ENCODE data around the gene SLC12A5.
"Not testable (repeated sequence)": the region's sequence is repeated elsewhere in the genome, so short reads cannot be mapped to it uniquely, and the experiment has no call there.

The SLC12A5 gene

DNA sequence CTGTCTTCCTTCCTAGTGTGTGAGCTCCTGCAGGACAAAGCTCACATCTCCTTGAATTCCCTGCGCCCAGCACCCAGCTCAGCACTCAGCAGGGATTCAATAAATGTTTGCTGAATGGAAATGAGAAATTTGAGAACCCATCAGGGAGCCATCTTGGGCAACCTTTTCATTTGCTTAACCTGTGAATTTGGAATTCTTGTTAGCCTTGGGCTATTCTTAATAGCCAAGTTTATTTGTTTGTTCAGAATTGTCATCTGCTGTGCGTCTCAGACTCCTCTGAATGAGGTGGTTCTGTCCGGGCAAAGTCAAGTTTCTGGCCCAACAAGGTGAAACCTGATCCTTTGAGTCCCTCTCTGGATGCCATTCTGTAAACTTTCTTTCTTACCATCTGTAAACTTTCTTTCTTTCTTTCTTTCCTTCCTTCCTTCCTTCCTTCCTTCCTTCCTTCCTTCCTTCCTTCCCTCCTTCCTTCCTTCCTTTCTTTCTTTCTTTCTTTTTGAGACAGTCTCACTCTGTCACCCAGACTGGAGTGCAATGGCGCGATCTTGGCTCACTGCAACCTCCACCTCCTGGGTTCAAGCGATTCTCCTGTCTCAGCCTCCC is 33.4 kb upstream of the SLC12A5 start:
- not testable (repeated sequence) for H3K9me3 ChIP-seq (ENCODE audit: control insufficient read depth in 1 of 2, low read length in 2 of 2); H3K9ac ChIP-seq (ENCODE audit: low read depth in 1 of 2, low read length in 2 of 2); H3K4me3 ChIP-seq (ENCODE audit: low read depth in 1 of 2, low read length in 2 of 2); H3K36me3 ChIP-seq (ENCODE audit: control insufficient read depth in 1 of 2, insufficient read depth in 2 of 2, low read length in 2 of 2); H3K27ac ChIP-seq (ENCODE audit: low read depth, low read length); H3K27me3 ChIP-seq (ENCODE audit: control insufficient read depth in 1 of 2, insufficient read depth in 2 of 2, low read length in 2 of 2); H3K4me1 ChIP-seq (ENCODE audit: control insufficient read depth in 1 of 2, insufficient read depth in 2 of 2, low read length in 2 of 2)

DNA sequence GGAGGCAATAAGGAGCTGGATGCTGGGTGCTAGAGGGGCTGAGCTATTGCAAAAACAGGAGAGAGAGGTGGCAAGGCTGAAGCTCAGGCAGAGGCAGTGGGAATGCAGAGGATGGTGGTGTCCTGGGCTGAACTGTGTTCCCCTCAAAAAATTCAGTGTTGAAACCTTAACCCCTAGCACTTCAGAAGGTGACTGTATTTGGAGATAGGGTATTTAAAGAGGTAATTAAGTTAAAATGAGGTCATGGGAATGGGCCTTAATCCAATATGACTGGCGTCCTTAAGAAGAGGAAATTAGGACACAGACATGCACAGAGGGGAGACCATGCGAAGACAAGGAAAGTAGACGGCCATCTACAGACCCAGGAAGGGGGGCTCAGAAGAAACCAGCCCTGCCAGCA is 31.8 kb upstream of the SLC12A5 start:
- peaks cover 0 to 6% of the 10 kb centered on the region in 2 donors for H3K27me3 ChIP-seq (ENCODE audit: control insufficient read depth in 1 of 2, insufficient read depth in 2 of 2, low read length in 2 of 2)
- no peaks in the 10 kb centered on the region for H3K9me3 ChIP-seq (ENCODE audit: control insufficient read depth in 1 of 2, low read length in 2 of 2)
- no peak overlapping the region for H3K9ac ChIP-seq (ENCODE audit: low read depth in 1 of 2, low read length in 2 of 2)
- H3K4me1 ChIP-seq (ENCODE audit: control insufficient read depth in 1 of 2, insufficient read depth in 2 of 2, low read length in 2 of 2): no peaks in the 10 kb centered on the region
- no peaks in the 10 kb centered on the region for H3K36me3 ChIP-seq (ENCODE audit: control insufficient read depth in 1 of 2, insufficient read depth in 2 of 2, low read length in 2 of 2)
- H3K4me3 ChIP-seq (ENCODE audit: low read depth in 1 of 2, low read length in 2 of 2): no peak overlapping the region
- H3K27ac ChIP-seq (ENCODE audit: low read depth, low read length): no peak overlapping the region

DNA sequence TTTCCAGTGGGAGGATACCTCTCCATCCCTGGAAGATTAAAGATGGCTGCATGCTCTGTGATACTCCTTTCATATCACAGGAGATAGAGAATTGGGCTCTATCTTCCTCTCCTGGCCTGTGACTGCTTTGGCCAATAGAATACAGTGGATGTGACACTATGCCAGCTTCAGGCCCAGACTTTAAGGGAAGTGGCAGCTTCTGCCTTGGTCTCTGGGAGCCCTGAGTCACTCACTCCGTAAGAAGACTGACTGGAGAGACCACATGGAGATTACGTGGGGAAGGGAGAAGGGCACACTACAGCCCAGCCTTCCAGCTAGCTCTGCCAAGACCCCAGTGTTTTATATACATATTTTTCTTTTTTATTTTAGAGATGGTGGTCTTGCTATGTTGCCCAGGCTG is 30.7 kb upstream of the SLC12A5 start:
- peaks cover 0 to 6% of the 10 kb centered on the region in 2 donors for H3K27me3 ChIP-seq (ENCODE audit: control insufficient read depth in 1 of 2, insufficient read depth in 2 of 2, low read length in 2 of 2)

DNA sequence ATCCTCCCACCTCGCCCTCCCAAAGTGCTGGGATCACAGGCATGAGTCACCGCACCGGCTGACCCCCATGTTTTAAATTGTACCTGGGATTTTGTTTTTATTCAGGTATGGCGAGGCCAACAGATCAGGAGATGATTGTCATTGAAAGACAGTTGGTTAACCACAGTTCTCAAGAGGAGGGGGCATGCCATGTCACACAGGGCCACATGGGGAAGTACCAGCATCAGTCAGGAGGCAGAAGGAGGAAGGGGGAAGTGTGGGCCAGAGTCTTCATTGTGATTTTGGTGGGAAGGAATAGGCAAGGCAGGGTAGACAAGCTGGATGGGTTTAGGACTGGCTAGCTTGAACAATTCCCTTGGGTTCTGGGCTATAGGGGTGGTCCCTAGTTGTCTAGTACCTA is 30.3 kb upstream of the SLC12A5 start:
- Histone ChIP-seq H3K9me3 (ENCODE audit: control insufficient read depth in 1 of 2, low read length in 2 of 2) (no peaks in the 10 kb centered on the region), H3K4me1 (ENCODE audit: control insufficient read depth in 1 of 2, insufficient read depth in 2 of 2, low read length in 2 of 2) (no peaks in the 10 kb centered on the region), H3K27ac (ENCODE audit: low read depth, low read length) (no peak overlapping the region), H3K27me3 (ENCODE audit: control insufficient read depth in 1 of 2, insufficient read depth in 2 of 2, low read length in 2 of 2) (peaks cover 0 to 6% of the 10 kb centered on the region in 2 donors), H3K4me3 (ENCODE audit: low read depth in 1 of 2, low read length in 2 of 2) (no peak overlapping the region), H3K9ac (ENCODE audit: low read depth in 1 of 2, low read length in 2 of 2) (no peak overlapping the region), H3K36me3 (ENCODE audit: control insufficient read depth in 1 of 2, insufficient read depth in 2 of 2, low read length in 2 of 2) (no peaks in the 10 kb centered on the region)

More for the DNA sequence above, 30.7 kb upstream of the SLC12A5 start:
- H3K9me3 ChIP-seq (ENCODE audit: control insufficient read depth in 1 of 2, low read length in 2 of 2): no peaks in the 10 kb centered on the region
- no peak overlapping the region for H3K9ac ChIP-seq (ENCODE audit: low read depth in 1 of 2, low read length in 2 of 2)
- no peaks in the 10 kb centered on the region for H3K36me3 ChIP-seq (ENCODE audit: control insufficient read depth in 1 of 2, insufficient read depth in 2 of 2, low read length in 2 of 2)
- H3K27ac ChIP-seq (ENCODE audit: low read depth, low read length): no peak overlapping the region
- no peak overlapping the region for H3K4me3 ChIP-seq (ENCODE audit: low read depth in 1 of 2, low read length in 2 of 2)
- no peaks in the 10 kb centered on the region for H3K4me1 ChIP-seq (ENCODE audit: control insufficient read depth in 1 of 2, insufficient read depth in 2 of 2, low read length in 2 of 2)

DNA sequence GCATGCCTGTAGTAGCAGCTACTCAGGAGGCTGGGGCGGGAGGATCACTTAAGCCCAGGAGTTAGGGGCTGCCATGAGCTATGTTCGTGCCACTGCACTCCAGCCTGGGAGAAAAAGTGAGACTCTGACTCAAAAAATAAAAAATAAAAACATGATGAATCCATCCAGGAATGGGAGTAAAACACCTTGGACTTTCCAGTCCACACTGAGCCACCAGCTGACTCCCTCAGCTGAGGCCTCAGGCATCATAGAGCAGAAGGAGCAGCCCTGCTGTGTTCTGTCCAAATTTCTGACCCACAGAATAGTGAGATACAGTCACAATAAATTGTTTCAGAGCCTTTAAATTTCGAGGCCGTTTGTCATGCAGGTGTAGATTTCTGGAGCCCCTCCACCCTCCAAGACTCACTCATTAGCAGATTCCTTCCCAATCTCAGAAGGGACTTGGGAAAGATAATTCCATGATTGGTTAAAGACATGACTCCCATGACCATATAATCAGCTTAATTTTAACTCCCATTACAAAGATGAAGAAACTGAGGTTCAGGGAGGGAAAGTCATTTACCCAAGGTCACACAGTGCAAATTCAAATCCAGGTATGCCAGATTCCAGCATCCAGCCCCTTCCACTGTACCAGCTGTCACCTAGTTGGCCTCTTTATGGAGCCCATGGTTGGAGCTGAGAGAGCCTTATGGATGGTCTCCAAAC is 29.3 kb upstream of the SLC12A5 start:
- peaks cover 0 to 6% of the 10 kb centered on the region in 2 donors for H3K27me3 ChIP-seq (ENCODE audit: control insufficient read depth in 1 of 2, insufficient read depth in 2 of 2, low read length in 2 of 2)

DNA sequence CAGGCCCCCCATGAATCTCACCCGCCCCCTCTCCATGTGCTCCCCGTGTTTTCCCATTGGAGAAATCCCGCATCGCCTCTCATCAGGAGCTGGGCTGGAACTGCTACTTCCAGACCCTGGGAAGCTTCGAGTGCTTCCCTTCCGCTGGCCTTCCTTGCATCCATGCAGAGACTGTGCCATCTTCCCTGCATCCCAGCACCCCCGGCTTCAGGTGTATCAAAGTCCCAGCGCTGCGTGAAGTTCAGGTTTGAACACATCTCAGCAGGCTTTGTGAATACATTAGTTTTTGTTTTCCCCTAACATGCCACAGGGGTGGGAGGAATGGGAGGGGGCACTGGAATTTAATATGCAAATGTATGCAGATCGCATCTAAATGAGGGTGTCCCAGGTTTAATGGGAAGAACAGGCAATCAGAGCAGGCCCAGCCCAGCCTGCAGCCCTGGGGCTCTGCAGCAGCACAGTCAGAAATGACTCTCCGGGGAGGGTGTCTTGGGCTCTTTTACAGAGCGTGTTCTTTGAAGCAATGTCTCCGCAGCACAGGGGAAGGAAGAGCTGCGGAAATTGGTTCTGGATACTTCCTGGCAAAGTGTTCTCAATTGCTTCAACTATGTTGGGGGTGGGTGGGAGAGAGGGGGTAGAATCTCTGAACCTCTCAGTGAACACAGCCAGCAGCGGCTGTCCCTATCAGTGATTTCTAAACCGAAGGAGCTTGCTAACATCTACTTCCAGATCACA is 28.6 kb upstream of the SLC12A5 start:
- Histone ChIP-seq H3K27ac (ENCODE audit: low read depth, low read length) (no peak overlapping the region), H3K27me3 (ENCODE audit: control insufficient read depth in 1 of 2, insufficient read depth in 2 of 2, low read length in 2 of 2) (peaks cover 0 to 6% of the 10 kb centered on the region in 2 donors), H3K9me3 (ENCODE audit: control insufficient read depth in 1 of 2, low read length in 2 of 2) (no peaks in the 10 kb centered on the region), H3K9ac (ENCODE audit: low read depth in 1 of 2, low read length in 2 of 2) (no peak overlapping the region), H3K4me1 (ENCODE audit: control insufficient read depth in 1 of 2, insufficient read depth in 2 of 2, low read length in 2 of 2) (peaks cover 2 to 7% of the 10 kb centered on the region in 2 donors), H3K4me3 (ENCODE audit: low read depth in 1 of 2, low read length in 2 of 2) (no peak overlapping the region), H3K36me3 (ENCODE audit: control insufficient read depth in 1 of 2, insufficient read depth in 2 of 2, low read length in 2 of 2) (no peaks in the 10 kb centered on the region)

More for the DNA sequence above, 29.3 kb upstream of the SLC12A5 start:
- no peak overlapping the region for H3K9ac ChIP-seq (ENCODE audit: low read depth in 1 of 2, low read length in 2 of 2)
- peaks cover 0 to 7% of the 10 kb centered on the region in 2 donors for H3K4me1 ChIP-seq (ENCODE audit: control insufficient read depth in 1 of 2, insufficient read depth in 2 of 2, low read length in 2 of 2)
- H3K4me3 ChIP-seq (ENCODE audit: low read depth in 1 of 2, low read length in 2 of 2): no peak overlapping the region
- H3K9me3 ChIP-seq (ENCODE audit: control insufficient read depth in 1 of 2, low read length in 2 of 2): no peaks in the 10 kb centered on the region
- no peaks in the 10 kb centered on the region for H3K36me3 ChIP-seq (ENCODE audit: control insufficient read depth in 1 of 2, insufficient read depth in 2 of 2, low read length in 2 of 2)
- no peak overlapping the region for H3K27ac ChIP-seq (ENCODE audit: low read depth, low read length)

DNA sequence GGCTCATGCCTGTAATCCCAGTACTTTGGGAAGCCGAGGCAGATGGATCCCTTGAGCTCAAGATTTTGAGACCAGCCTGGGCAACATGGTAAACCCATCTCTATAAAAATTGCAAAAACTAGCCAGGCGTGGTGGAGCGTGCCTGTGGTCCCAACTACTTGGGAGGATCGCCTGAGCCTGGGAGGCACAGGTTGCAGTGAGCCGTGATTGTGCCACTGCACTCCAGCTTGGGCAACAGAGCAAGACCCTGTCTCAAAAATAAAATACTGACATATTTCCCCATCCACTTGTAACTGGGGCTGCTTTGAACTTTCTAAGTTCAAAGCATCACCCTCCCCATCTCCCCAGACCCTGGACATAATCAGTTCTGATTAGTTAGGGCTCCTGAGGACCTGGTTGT is 27.5 kb upstream of the SLC12A5 start:
- Histone ChIP-seq H3K36me3 (ENCODE audit: control insufficient read depth in 1 of 2, insufficient read depth in 2 of 2, low read length in 2 of 2) (no peaks in the 10 kb centered on the region), H3K9ac (ENCODE audit: low read depth in 1 of 2, low read length in 2 of 2) (no peak overlapping the region), H3K9me3 (ENCODE audit: control insufficient read depth in 1 of 2, low read length in 2 of 2) (no peaks in the 10 kb centered on the region), H3K27me3 (ENCODE audit: control insufficient read depth in 1 of 2, insufficient read depth in 2 of 2, low read length in 2 of 2) (peaks cover 2 to 10% of the 10 kb centered on the region in 2 donors), H3K4me1 (ENCODE audit: control insufficient read depth in 1 of 2, insufficient read depth in 2 of 2, low read length in 2 of 2) (peaks cover 6 to 7% of the 10 kb centered on the region in 2 donors), H3K27ac (ENCODE audit: low read depth, low read length) (no peak overlapping the region), H3K4me3 (ENCODE audit: low read depth in 1 of 2, low read length in 2 of 2) (no peak overlapping the region)

DNA sequence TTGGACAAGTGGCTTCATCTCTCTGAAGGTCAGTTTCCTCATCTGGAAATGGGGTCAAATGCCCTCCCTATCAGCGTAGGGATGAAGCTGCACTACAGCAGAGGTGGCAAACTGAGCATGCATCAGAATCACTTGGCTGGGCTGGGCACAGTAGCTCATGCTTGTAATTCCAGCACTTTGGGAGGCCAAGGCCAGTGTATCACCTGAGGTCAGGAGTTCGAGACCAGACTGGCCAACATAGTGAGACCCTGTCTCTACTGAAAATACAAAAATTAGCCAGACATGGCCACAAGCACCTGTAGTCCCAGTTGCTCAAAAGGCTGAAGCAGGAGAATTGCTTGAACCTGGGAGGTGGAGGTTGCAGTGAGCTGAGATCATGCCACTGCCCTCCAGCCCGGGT is 27.0 kb upstream of the SLC12A5 start:
- Histone ChIP-seq H3K9ac (ENCODE audit: low read depth in 1 of 2, low read length in 2 of 2) (no peak overlapping the region), H3K9me3 (ENCODE audit: control insufficient read depth in 1 of 2, low read length in 2 of 2) (no peaks in the 10 kb centered on the region), H3K27ac (ENCODE audit: low read depth, low read length) (no peak overlapping the region), H3K36me3 (ENCODE audit: control insufficient read depth in 1 of 2, insufficient read depth in 2 of 2, low read length in 2 of 2) (no peaks in the 10 kb centered on the region), H3K4me3 (ENCODE audit: low read depth in 1 of 2, low read length in 2 of 2) (no peak overlapping the region), H3K27me3 (ENCODE audit: control insufficient read depth in 1 of 2, insufficient read depth in 2 of 2, low read length in 2 of 2) (peaks cover 3 to 10% of the 10 kb centered on the region in 2 donors), H3K4me1 (ENCODE audit: control insufficient read depth in 1 of 2, insufficient read depth in 2 of 2, low read length in 2 of 2) (peaks cover 6 to 7% of the 10 kb centered on the region in 2 donors)

DNA sequence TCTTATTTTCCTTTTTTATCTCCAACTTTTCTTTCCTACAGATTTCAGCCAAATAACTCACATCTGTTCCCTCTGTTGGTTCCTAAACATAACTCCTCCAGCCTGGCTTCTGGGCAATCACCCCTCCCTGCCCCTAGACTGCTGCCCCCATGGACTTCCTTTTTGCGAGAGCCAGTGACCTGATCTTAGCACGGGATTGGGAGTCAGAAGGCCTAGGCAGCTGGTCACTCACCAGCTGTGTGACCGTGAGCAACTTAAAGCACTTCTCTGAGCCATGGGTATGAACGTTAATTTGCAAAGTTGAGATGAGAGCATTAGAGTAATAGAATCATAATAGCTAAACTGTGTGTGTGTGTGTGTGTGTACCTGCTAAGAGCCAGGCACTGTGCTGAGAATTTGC is 24.8 kb upstream of the SLC12A5 start:
- H3K4me1 ChIP-seq (ENCODE audit: control insufficient read depth in 1 of 2, insufficient read depth in 2 of 2, low read length in 2 of 2): peaks cover 6 to 7% of the 10 kb centered on the region in 2 donors
- H3K9ac ChIP-seq (ENCODE audit: low read depth in 1 of 2, low read length in 2 of 2): no peak overlapping the region
- H3K27ac ChIP-seq (ENCODE audit: low read depth, low read length): no peak overlapping the region
- H3K4me3 ChIP-seq (ENCODE audit: low read depth in 1 of 2, low read length in 2 of 2): no peak overlapping the region
- H3K9me3 ChIP-seq (ENCODE audit: control insufficient read depth in 1 of 2, low read length in 2 of 2): no peaks in the 10 kb centered on the region
- H3K36me3 ChIP-seq (ENCODE audit: control insufficient read depth in 1 of 2, insufficient read depth in 2 of 2, low read length in 2 of 2): no peaks in the 10 kb centered on the region
- H3K27me3 ChIP-seq (ENCODE audit: control insufficient read depth in 1 of 2, insufficient read depth in 2 of 2, low read length in 2 of 2): peaks cover 15 to 18% of the 10 kb centered on the region in 2 donors

DNA sequence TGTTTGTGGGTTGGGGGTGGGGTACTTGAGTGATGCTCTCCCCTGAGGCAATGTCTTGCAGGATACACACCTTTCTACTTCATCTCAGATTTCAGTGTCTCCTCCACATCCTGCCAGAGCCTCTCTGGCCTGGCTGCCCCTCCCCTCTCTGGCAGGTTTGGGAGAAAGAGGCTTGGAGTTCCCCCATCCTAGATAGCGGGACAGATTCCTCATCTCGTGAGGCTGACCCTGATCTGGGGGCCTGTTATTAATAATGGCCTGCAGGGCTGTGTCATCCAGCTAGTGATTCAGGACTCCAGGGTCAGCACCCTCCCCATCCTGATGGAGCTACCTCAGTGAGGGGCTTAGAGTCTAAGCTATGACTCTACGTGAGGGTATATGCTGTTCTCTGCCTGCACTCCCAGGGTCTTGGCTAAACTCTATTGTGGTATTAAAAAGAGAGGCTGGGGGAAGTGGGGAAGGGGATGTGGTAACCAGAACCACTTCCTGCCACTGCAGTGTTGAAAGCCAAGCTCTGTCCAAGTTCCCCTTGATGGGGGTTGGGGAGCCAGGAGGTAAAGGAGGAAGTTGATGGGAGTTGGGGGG is 24.0 kb upstream of the SLC12A5 start:
- H3K9me3 ChIP-seq (ENCODE audit: control insufficient read depth in 1 of 2, low read length in 2 of 2): no peaks in the 10 kb centered on the region
- peaks cover 20 to 23% of the 10 kb centered on the region in 2 donors for H3K27me3 ChIP-seq (ENCODE audit: control insufficient read depth in 1 of 2, insufficient read depth in 2 of 2, low read length in 2 of 2)
- H3K4me3 ChIP-seq (ENCODE audit: low read depth in 1 of 2, low read length in 2 of 2): peak overlapping the region; percentile 8 to 28
- H3K27ac ChIP-seq (ENCODE audit: low read depth, low read length): no peak overlapping the region
- H3K36me3 ChIP-seq (ENCODE audit: control insufficient read depth in 1 of 2, insufficient read depth in 2 of 2, low read length in 2 of 2): no peaks in the 10 kb centered on the region
- H3K4me1 ChIP-seq (ENCODE audit: control insufficient read depth in 1 of 2, insufficient read depth in 2 of 2, low read length in 2 of 2): peaks cover 6 to 7% of the 10 kb centered on the region in 2 donors
- peak overlapping the region in 1 of 2 donors; percentile 38 for H3K9ac ChIP-seq (ENCODE audit: low read depth in 1 of 2, low read length in 2 of 2)

Data from duodenal mucosa (tissue), 2 donors.